Liver (tissue), 9 donors: ENCODE data around the gene LCE2A. TPM values are rescaled to one million over a fixed set of nuclear protein-coding genes. Genes with fewer than 3 reads are reported as not detected.

ENCODE experiments used
- DNase-seq: peaks from one replicate; pipeline ENCODE4 v3.0.0-alpha.2; 2017; ENCODE audit warnings: low spot score
- H3K27ac ChIP-seq, 2 donors: one replicate each; pipeline ENCODE4 v1.7.0; 2013; ENCODE audit warnings: inconsistent platforms in 2 of 2, low read length in 2 of 2, control low read depth in 1 of 2, low read depth in 1 of 2, mild to moderate bottlenecking in 1 of 2
- H3K27me3 ChIP-seq, 4 donors: one replicate each; pipeline versions ENCODE4 v1.6.1 to v1.7.0; 2013; ENCODE audit warnings: low read length in 3 of 4, inconsistent platforms in 1 of 4, mild to moderate bottlenecking in 1 of 4, moderate library complexity in 1 of 4; ENCODE audit not compliant: control insufficient read depth in 4 of 4, insufficient read depth in 4 of 4
- H3K36me3 ChIP-seq, 4 donors: one replicate each; pipeline versions ENCODE4 v1.6.1 to v1.7.0; 2013; ENCODE audit warnings: low read length in 3 of 4, mild to moderate bottlenecking in 3 of 4, low read depth in 1 of 4, moderate library complexity in 1 of 4; ENCODE audit not compliant: control insufficient read depth in 4 of 4, insufficient read depth in 3 of 4
- H3K4me1 ChIP-seq, 4 donors: one replicate each; pipeline versions ENCODE4 v1.6.1 to v1.7.0; 2013; ENCODE audit warnings: low read length in 3 of 4, mild to moderate bottlenecking in 3 of 4, moderate library complexity in 1 of 4; ENCODE audit not compliant: control insufficient read depth in 4 of 4, insufficient read depth in 4 of 4
- H3K4me3 ChIP-seq, 3 donors: one replicate each; pipeline versions ENCODE4 v1.6.1 to v1.7.0; 2013; ENCODE audit warnings: low read length in 3 of 3, control low read depth in 1 of 3, low read depth in 1 of 3, mild to moderate bottlenecking in 1 of 3
- H3K9ac ChIP-seq, 2 donors: one replicate each; pipeline ENCODE4 v1.7.0; 2013; ENCODE audit warnings: low read length in 2 of 2, mild to moderate bottlenecking in 2 of 2, moderate library complexity in 2 of 2, control low read depth in 1 of 2, low read depth in 1 of 2
- H3K9me3 ChIP-seq, 4 donors: one replicate each; pipeline versions ENCODE4 v1.6.1 to v1.7.0; 2013; ENCODE audit warnings: low read length in 3 of 4; ENCODE audit not compliant: control insufficient read depth in 4 of 4
- ATF3 ChIP-seq: IDR thresholded peaks from 2 replicates; pipeline ENCODE4 v1.6.1; 2016; ENCODE audit warnings: antibody characterized with exemption
- EGR1 ChIP-seq, 2 donors: IDR thresholded peaks; 2 replicates each; pipeline ENCODE4 v1.6.1; 2016 to 2018; ENCODE audit warnings: antibody characterized with exemption in 2 of 2, low read depth in 2 of 2
- FOXA1 ChIP-seq: IDR thresholded peaks from 2 replicates; pipeline ENCODE4 v1.6.1; 2016; ENCODE audit warnings: antibody characterized with exemption
- FOXA2 ChIP-seq: IDR thresholded peaks from 2 replicates; pipeline ENCODE4 v1.6.1; 2016; ENCODE audit warnings: antibody characterized with exemption
- GABPA ChIP-seq, 2 donors: IDR thresholded peaks in 1 of 2; conservative IDR thresholded peaks in 1 of 2; 2 replicates each; pipeline ENCODE4 v1.6.1; 2016; ENCODE audit warnings: antibody characterized with exemption in 2 of 2, mild to moderate bottlenecking in 1 of 2, moderate library complexity in 1 of 2
- HNF4A ChIP-seq, 2 donors: conservative IDR thresholded peaks; 2 replicates each; pipeline ENCODE4 v1.6.1; 2016; ENCODE audit warnings: antibody characterized with exemption in 2 of 2, mild to moderate bottlenecking in 2 of 2
- HNF4G ChIP-seq: IDR thresholded peaks from 2 replicates; pipeline ENCODE4 v1.6.1; 2016; ENCODE audit warnings: antibody characterized with exemption
- JUND ChIP-seq, 2 donors: IDR thresholded peaks; 2 replicates each; pipeline ENCODE4 v1.6.1; 2016; ENCODE audit warnings: antibody characterized with exemption in 2 of 2
- RAD21 ChIP-seq, 2 donors: IDR thresholded peaks; 2 replicates each; pipeline ENCODE4 v1.6.1; 2016; ENCODE audit warnings: antibody characterized with exemption in 2 of 2, mild to moderate bottlenecking in 2 of 2
- RXRA ChIP-seq, 2 donors: IDR thresholded peaks; 2 replicates each; pipeline ENCODE4 v1.6.1; 2017 to 2018; ENCODE audit warnings: antibody characterized with exemption in 2 of 2, mild to moderate bottlenecking in 1 of 2
- TAF1 ChIP-seq: conservative IDR thresholded peaks from 2 replicates; pipeline ENCODE4 v1.6.1; 2016; ENCODE audit warnings: antibody characterized with exemption, mild to moderate bottlenecking
- YY1 ChIP-seq: IDR thresholded peaks from 2 replicates; pipeline ENCODE4 v1.6.1; 2016; ENCODE audit warnings: antibody characterized with exemption, mild to moderate bottlenecking
- ZBTB33 ChIP-seq: IDR thresholded peaks from 2 replicates; pipeline ENCODE4 v1.6.1; 2016; ENCODE audit warnings: antibody characterized with exemption
- WGBS: extraction: QIAGEN DNeasy Blood & Tissue Kit; methylation state at CpG from one replicate; pipeline ENCODE4 v1.1.7; 2013; 5-methylcytosine and 5-hydroxymethylcytosine counted together
- polyA plus RNA-seq, 2 donors: library from polyadenylated mRNA; stranded (reverse) in 1 of 2; unstranded in 1 of 2; fragments of 200-250 nt in 1 of 2; fragments of >200 nt in 1 of 2; fragmentation: Nextera tagmentation in 1 of 2; extraction: Ambion mirVana in 1 of 2; gene quantifications; one replicate each; pipeline versions ENCODE4 v1.2.1 to v1.2.3, GENCODE V29; 2013 to 2015
- total RNA-seq, 2 donors: library from RNA; depleted of rRNA; stranded (reverse); fragments of >200 nt; gene quantifications; one replicate each; pipeline ENCODE4 v1.2.3, GENCODE V29; 2014
- TF ChIP-seq, protein P1 (sequence below): fragments of 150-350 bp; IDR thresholded peaks from 2 replicates; pipeline ENCODE4 v1.5.1; 2017; ENCODE audit warnings: improper control_type of control experiment, low read depth, low read length; ENCODE audit not compliant: missing input control
- TF ChIP-seq, protein P2 (sequence below): IDR thresholded peaks from 2 replicates; pipeline ENCODE4 v1.6.1; 2016; ENCODE audit warnings: antibody characterized with exemption
- TF ChIP-seq, protein P3 (sequence below): IDR thresholded peaks from 2 replicates; pipeline ENCODE4 v1.6.1; 2016; ENCODE audit warnings: antibody characterized with exemption, mild to moderate bottlenecking
- donor health status: healthy.
- donor health status: healthy.
- donor health status: healthy.
- donor health status: healthy.
- donor health status: healthy.

The LCE2A gene
- total and polyA plus RNA-seq, 4 donors, result not detected

DNA sequence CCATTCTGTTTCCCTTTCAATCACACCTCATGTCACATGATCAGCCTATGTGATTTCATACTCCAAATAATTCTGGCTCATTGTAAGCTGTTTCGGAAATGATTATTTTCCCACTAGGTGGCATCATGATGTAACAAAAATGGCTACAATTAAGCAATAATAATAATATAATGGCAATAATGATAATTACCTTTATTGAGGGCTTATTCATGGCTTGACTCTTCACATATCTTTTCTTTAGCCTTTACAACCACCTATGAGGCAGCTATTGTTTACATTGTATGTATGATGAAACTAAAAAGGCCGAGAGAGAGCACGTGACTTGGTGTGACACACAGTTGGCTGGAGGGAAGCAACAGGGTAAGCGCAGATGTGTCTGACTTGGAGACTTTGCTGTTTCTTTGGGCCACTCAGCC is 47.2 kb downstream of the LCE2A start (continued):
- TF ChIP-seq, protein P1, sequence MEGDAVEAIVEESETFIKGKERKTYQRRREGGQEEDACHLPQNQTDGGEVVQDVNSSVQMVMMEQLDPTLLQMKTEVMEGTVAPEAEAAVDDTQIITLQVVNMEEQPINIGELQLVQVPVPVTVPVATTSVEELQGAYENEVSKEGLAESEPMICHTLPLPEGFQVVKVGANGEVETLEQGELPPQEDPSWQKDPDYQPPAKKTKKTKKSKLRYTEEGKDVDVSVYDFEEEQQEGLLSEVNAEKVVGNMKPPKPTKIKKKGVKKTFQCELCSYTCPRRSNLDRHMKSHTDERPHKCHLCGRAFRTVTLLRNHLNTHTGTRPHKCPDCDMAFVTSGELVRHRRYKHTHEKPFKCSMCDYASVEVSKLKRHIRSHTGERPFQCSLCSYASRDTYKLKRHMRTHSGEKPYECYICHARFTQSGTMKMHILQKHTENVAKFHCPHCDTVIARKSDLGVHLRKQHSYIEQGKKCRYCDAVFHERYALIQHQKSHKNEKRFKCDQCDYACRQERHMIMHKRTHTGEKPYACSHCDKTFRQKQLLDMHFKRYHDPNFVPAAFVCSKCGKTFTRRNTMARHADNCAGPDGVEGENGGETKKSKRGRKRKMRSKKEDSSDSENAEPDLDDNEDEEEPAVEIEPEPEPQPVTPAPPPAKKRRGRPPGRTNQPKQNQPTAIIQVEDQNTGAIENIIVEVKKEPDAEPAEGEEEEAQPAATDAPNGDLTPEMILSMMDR, result no peak
- TF ChIP-seq FOXA1 (no peak), HNF4G (no peak)

DNA sequence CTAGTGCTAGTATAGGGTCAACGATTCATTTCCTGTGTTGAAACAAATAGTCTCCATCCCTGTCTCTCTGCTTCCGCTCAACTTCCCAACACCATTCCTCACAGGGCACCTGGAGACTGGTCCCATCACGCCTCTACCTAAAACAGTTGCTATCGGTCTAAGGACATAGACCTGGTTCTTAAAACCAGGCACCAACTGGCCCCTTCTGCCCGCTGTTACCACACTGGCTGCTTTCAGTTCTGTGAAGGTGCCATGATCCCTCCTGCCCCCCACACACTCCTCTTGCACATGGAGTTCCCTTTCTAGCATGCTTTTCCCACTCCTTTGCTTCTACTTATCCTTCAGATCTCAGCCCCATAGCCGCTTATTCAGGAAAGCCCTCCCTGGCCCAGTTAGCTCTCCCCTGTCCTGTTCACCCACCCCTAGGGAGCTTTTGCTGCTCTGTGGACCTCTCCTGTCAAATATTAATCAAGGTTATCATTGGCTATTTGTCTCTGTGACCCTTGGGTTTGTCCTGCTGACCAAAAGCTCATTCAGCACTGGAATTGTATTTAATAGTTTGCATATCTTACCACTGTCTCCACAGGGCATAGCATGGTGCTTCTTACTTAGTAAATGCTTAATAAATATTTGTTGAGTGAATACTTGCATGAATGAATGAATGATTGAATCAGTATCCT is 47.8 kb downstream of the LCE2A start:
- no peak overlapping the region for H3K27ac ChIP-seq
- H3K9ac ChIP-seq, result no peak overlapping the region
- H3K36me3 ChIP-seq, result no peaks in the 10 kb centered on the region
- peaks cover 0 to 3% (median 1%) of the 10 kb centered on the region in 4 donors for H3K4me1 ChIP-seq
- no peaks in the 10 kb centered on the region for H3K9me3 ChIP-seq
- WGBS, result 68% methylated on average over 6 of the region's 6 CpGs
- H3K27me3 ChIP-seq, result no peaks in the 10 kb centered on the region
- DNase-seq, result no peak
- TF ChIP-seq GABPA (IDR thresholded peaks at IDR 0.05 in 1 of 2, conservative IDR thresholded peaks at IDR 0.05 in 1 of 2) (no peak), RXRA (IDR thresholded peaks at IDR 0.05) (no peak), ZBTB33 (no peak), FOXA2 (no peak), HNF4G (no peak), JUND (IDR thresholded peaks at IDR 0.05) (no peak), FOXA1 (no peak), HNF4A (conservative IDR thresholded peaks at IDR 0.05) (no peak)
- no peak overlapping the region for H3K4me3 ChIP-seq

DNA sequence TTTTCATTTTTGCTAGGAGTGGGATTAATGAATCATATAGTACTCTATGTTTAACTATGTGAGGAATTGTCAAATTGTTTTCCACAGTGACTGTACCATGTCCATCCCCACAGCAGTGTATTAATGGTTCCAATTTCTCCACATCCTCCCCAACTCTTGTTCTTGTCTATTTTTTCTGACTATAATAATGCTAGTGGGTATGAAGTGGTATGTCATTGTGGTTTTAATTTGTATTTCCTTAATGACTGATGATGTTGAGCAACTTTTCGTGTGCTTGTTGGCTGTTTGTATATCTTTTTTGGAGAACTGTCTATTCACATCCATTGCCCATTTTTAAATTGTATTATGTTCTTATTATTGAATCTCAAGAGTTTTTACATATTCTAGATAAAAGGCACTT is 49.7 kb downstream of the LCE2A start:
- Histone ChIP-seq H3K36me3 (no peaks in the 10 kb centered on the region), H3K4me1 (peaks cover 0 to 3% (median 1%) of the 10 kb centered on the region in 4 donors), H3K27me3 (no peaks in the 10 kb centered on the region), H3K9me3 (no peaks in the 10 kb centered on the region), H3K4me3 (no peak overlapping the region), H3K27ac (no peak overlapping the region), H3K9ac (no peak overlapping the region)
- no peak for DNase-seq
- no peak for TF ChIP-seq HNF4A (conservative IDR thresholded peaks at IDR 0.05)
- TF ChIP-seq YY1, result no peak
- TF ChIP-seq RAD21 (IDR thresholded peaks at IDR 0.05), result no peak
- TF ChIP-seq FOXA2, result no peak
- TF ChIP-seq, protein P2, sequence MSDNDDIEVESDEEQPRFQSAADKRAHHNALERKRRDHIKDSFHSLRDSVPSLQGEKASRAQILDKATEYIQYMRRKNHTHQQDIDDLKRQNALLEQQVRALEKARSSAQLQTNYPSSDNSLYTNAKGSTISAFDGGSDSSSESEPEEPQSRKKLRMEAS, result no peak
- no peak for TF ChIP-seq JUND (IDR thresholded peaks at IDR 0.05)
- no peak for TF ChIP-seq TAF1
- TF ChIP-seq, protein P3, sequence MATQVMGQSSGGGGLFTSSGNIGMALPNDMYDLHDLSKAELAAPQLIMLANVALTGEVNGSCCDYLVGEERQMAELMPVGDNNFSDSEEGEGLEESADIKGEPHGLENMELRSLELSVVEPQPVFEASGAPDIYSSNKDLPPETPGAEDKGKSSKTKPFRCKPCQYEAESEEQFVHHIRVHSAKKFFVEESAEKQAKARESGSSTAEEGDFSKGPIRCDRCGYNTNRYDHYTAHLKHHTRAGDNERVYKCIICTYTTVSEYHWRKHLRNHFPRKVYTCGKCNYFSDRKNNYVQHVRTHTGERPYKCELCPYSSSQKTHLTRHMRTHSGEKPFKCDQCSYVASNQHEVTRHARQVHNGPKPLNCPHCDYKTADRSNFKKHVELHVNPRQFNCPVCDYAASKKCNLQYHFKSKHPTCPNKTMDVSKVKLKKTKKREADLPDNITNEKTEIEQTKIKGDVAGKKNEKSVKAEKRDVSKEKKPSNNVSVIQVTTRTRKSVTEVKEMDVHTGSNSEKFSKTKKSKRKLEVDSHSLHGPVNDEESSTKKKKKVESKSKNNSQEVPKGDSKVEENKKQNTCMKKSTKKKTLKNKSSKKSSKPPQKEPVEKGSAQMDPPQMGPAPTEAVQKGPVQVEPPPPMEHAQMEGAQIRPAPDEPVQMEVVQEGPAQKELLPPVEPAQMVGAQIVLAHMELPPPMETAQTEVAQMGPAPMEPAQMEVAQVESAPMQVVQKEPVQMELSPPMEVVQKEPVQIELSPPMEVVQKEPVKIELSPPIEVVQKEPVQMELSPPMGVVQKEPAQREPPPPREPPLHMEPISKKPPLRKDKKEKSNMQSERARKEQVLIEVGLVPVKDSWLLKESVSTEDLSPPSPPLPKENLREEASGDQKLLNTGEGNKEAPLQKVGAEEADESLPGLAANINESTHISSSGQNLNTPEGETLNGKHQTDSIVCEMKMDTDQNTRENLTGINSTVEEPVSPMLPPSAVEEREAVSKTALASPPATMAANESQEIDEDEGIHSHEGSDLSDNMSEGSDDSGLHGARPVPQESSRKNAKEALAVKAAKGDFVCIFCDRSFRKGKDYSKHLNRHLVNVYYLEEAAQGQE, result no peak
- TF ChIP-seq, protein P1, result no peak
- TF ChIP-seq RXRA (IDR thresholded peaks at IDR 0.05), result no peak
- no peak for TF ChIP-seq FOXA1
- TF ChIP-seq ATF3, result no peak
- no peak for TF ChIP-seq ZBTB33
- no peak for TF ChIP-seq GABPA (IDR thresholded peaks at IDR 0.05 in 1 of 2, conservative IDR thresholded peaks at IDR 0.05 in 1 of 2)
- TF ChIP-seq EGR1 (IDR thresholded peaks at IDR 0.05; ENCODE audit: low read depth in 2 of 2), result no peak
- TF ChIP-seq HNF4G, result no peak
- WGBS, result 35% methylated on average over 1 of the region's 1 CpG
